GM19025 (cell line): ENCODE results near the gene CDH2.

Experiments used
- ATAC-seq: cut with Tn5 transposase; IDR thresholded peaks from one replicate; pipeline ENCODE4 v1.9.1; 2021; ENCODE audit warnings: mild to moderate bottlenecking, low read depth, moderate library complexity; ENCODE audit not compliant: unreplicated experiment

The CDH2 gene

DNA sequence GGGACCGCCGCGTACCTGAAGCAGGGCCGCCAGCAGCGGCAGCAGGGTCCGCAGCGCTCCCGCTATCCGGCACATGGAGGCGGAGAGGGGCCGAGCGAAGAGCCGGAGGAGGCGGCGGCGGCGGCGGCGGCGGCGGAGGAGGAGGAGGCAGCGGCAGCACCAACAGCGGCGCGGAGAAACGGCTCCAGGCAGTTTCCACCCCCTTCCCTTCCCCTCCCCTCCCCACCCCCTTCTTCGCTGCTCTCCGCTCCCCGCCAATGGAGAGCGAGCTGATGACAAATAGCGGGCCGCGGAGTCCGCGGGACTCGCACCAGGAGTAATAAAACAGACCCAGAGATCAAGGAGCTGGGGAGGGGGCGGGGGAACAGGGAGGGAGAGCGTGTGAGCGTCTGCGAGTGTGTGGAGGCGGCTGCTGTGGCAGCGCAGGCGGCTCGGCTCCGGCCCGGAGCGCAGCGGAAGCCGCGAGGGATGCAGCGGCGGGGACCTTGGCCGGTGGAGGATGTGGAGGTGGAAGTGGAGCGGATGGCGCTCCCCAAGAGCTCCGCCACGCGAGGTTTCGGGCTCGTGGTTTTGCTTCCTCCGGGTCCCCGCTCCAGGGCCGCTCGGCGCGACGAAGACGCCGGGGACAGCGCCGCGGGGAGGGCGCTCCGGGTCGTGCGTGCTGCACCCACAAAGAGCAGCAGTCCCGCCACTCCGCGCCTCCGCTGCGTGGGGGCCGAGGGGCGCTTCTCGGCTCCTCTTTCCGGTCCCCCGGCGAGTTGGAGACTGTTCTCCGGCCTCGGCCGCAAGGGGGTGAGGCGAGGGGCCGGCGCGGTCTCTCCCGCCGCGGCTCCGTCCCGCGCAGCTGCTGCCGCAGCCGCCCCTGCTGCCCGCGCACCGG lies at the start of gene CDH2:
Gene CDH2, minus strand, starts transcription at position 183 of the 880 bp plus-strand sequence. Its CDS starts 108 bp downstream, at position 75.
- ATAC-seq: no peak

GRCh38 chr18:28212060-28212459 lies 35.1 kb upstream of the CDH2 start:
- ATAC-seq: no peak

DNA sequence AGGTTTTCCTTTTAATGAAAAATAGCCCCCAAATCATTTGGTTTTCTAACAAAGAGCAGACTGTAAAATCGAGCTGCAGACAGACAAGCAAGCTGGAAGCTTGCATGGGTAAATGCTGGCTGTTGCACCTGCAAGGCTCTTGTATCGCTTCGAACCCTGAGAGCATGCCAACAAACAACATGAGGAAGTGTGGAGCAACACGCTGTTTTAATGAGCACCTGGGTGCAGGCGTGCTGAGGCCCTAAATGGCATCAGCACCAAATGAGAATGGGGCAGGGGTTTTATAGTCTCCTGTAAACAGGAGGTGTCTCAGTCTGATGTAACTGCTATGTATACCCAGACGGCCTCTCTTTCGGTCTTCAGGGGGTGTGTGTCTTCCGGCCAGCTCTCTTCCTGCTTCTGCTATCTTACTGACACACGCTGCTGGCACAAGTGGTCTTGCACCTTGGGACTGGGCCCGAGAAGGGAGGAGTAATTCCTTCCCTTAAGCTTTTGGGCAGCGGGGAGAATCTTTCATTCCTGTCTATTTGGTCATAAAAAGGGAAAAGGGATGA lies 31.9 kb upstream of the CDH2 start:
- ATAC-seq: no peak

- no peak for ATAC-seq
These were observed 31.3 kb upstream of the CDH2 start for GRCh38 chr18:28208268-28208667.

DNA sequence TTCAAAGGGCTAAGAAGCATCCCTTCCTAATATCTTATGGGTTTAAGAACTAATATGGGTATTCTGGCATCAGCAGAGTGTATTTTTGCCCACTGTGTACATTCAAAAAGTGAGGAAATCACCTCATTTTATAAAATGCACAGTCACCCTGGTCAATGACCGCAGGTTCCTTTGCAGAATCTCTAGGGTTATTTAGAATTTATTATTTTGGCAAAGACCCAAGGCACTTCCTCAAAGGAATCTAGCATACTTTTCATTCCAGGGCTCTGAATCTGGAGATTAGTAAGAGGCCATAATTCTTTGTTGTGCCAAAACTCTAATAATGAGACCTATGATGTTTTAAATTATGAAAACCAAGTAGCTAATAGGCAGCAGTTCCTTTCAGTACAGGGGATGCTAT lies 27.2 kb upstream of the CDH2 start:
- ATAC-seq: no peak

DNA sequence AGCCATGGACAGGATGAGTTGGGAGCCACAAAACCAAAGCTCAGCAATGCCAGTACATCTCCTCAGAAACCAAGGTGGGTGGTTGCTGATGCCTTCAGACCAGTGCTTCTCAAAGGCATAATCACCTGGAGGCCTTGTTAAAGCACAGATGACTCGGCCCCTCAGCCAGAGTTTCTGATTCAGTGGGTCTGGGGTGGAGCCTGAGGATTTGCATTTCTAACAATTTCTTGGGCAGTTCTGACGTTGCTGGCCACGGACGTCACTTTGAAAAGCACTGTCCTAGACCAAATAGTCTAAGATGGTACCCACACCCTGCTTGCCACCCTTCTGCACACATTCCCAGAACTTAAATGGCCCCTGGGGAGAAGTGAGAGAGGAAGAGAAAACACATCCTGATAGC lies 24.1 kb upstream of the CDH2 start:
- ATAC-seq: no peak

DNA sequence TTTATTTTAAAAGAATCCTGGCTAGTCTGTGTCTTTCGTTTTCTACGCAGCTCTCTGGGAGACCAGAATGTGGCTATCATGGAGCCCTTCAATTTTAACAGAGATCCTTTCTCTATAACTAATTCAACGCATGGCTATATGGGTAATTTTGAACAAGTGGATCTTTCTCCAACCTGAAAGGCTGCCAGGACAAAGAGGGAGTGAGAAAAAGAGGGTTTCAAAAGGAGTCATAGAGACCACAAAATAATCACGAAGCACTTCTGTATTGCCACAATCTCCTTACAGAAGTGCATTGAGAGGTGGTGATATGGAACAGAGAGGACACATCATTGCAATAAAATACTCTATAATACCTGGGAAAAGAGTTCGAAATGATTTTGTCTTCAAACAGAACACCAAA lies 21.7 kb upstream of the CDH2 start:
- ATAC-seq: no peak

GRCh38 chr18:28193177-28193778 lies 16.3 kb upstream of the CDH2 start:
- no peak for ATAC-seq

- ATAC-seq: no peak
These were observed 12.7 kb upstream of the CDH2 start for GRCh38 chr18:28189400-28190239.

- ATAC-seq: no peak
These were observed 8.2 kb upstream of the CDH2 start for GRCh38 chr18:28185121-28185520.

DNA sequence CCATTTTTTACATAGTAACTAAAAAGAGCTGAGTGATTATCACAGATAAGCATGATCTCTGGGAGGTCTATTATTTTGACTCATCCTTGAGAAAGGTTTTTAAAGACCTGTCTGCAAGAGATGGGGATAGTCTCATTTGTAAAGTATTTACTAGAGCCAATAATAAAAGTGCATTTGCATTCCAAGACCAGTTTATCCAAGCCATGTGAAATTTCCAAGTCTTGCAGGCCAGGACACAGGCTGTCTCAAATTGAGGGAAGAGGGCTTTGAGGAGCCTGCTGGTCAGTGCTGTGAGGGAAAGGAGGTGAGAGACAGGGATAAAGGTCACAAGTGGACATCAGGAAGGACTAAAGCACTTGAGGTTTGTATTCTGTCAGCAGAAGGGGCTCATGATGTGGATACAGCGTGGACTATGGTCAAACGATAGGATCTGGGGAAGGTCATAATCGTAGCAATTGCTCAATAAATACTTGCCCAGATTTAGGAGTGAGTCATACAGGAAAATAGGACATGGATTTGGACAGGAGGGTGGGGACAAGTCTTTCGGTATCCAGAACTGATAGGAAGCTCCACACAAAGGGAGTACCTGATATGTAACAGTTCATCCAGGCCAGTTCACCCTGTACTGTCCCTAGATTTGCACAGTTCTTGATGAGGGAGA lies 6.6 kb upstream of the CDH2 start:
- ATAC-seq: no peak

GRCh38 chr18:28181616-28182015 lies 4.7 kb upstream of the CDH2 start:
- ATAC-seq: no peak

- no peak for ATAC-seq
These were observed 1.8 kb upstream of the CDH2 start for GRCh38 chr18:28178720-28179119.

DNA sequence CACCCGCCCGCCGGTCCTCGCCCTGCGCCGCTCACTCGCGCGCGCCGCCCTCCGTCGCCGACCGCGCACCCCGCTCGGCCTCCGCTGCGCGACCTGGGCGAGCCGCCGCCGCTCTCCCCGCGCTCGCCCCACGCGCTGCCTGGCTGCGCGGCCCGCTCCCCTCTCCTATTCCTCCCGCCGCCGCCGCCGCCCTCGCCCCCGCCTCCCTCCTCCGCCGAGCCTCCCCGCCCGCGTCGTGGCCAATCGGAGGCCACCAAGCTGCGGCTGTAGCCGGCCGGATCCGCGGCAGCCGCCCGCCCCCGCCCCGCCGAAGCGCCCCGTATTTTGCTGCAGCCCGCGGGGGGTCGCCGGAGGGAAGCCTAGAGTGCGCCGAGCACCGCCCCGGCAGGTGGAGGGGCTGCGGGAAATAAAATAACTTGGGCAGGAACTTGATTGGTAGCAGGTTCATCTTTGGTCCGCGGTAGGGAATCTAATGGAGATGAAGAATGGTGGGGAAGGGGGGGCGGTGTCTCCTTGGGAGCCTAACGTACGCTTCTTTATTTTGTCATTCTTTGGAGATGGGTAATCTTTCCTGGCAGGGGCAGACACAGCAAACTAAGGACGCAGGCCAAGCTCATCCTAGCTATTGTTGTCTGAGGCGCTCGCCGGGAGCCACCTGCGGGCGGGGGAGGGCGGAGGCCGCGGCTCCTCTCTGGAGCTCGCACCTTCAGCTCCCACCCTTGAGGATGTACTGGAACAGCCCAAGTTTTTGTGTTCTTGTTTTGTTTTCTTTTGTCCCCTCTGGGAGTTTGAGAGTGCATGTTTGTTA lies 1.1 kb upstream of the CDH2 start:
- ATAC-seq: no peak

GRCh38 chr18:28176698-28176947 lies 307 bp downstream of the CDH2 start:
- ATAC-seq: no peak

DNA sequence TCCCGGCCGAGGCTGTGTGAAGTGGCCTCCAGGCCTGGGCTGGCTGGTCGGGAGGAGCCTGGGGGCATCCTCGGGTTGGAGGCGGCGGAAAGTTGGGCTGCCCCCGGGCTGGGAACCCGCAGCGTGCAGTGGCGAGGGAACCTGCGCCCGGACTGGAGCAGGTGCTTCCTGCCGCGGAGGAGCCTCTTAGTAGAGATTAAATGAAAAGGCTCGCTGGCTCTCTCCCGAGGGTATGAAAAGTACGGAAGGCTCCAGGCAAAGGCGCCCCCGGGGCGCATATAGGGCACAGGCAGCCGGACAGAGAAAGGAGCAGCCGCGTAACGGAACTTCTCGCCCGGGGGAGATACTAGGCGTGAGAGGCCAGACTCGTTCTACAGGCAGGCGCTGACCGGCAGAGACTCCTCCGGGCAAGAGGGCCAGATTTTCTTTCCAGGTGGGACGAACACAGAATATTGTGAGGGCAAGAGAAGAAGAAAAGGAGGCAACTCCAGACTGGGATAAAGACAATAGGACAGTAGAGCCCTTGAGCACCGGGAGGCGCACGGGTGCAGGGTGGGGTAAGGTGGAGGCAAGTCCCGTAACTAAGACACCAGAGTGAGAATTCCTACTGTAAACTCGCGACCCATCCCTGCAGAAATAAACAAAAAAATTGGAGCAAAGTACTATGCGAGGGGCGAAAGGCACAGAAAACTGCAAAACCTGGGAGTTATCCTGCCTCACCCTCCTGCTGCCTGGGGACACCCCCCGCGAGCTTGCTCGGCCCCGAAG lies 816 bp downstream of the CDH2 start:
- no peak for ATAC-seq

- no peak for ATAC-seq
These were observed 1.6 kb downstream of the CDH2 start for GRCh38 chr18:28175150-28175929.

GRCh38 chr18:28174181-28174905 lies 2.6 kb downstream of the CDH2 start:
- ATAC-seq: no peak
